Measurements from ENCODE around the gene ZMAT5.

DNA sequence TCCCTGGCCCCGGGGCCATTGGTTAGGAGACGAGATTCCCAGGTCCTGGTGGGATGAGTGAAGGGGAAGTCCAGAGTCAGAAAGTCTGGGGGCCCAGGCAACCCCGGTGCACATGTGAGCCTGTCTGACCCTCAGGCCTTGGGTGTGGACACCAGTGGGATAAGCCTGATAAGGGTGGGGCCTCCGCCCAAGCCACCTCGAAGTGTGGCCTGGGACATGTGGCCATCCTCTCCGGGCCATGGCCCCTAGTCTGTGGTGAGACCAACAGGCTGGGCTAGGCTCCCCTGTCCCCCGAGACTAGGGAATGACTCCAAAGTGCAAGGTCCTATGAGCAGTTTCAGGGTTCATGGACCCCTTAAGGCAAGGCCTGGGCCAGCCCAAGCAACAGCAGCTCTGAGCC, 40.7 kb downstream of the ZMAT5 start:
- TF ChIP-seq, protein P1, sequence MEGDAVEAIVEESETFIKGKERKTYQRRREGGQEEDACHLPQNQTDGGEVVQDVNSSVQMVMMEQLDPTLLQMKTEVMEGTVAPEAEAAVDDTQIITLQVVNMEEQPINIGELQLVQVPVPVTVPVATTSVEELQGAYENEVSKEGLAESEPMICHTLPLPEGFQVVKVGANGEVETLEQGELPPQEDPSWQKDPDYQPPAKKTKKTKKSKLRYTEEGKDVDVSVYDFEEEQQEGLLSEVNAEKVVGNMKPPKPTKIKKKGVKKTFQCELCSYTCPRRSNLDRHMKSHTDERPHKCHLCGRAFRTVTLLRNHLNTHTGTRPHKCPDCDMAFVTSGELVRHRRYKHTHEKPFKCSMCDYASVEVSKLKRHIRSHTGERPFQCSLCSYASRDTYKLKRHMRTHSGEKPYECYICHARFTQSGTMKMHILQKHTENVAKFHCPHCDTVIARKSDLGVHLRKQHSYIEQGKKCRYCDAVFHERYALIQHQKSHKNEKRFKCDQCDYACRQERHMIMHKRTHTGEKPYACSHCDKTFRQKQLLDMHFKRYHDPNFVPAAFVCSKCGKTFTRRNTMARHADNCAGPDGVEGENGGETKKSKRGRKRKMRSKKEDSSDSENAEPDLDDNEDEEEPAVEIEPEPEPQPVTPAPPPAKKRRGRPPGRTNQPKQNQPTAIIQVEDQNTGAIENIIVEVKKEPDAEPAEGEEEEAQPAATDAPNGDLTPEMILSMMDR (conservative IDR thresholded peaks at IDR 0.05 in 1 of 2, IDR thresholded peaks at IDR 0.05 in 1 of 2; ENCODE audit: extremely low read depth in 1 of 2, insufficient read depth in 1 of 2, low read depth in 1 of 2, low read length in 2 of 2), result no peak
- no peak for TF ChIP-seq EZH2 (IDR thresholded peaks at IDR 0.05; ENCODE audit: borderline replicate concordance, low read length)
